ENCODE results near the gene MTX2. TPM values are rescaled to one million over a fixed set of nuclear protein-coding genes. Genes with fewer than 3 reads are reported as not detected.

The MTX2 gene
- total and polyA plus RNA-seq, 2 donors from 2014 or later = 23.6 to 120 TPM

GRCh38 chr2:176325732-176326131, 56.5 kb downstream of the MTX2 start:
- H3K4me3 ChIP-seq (ENCODE audit: low read length in 3 of 3) = no peak overlapping the region
- no peak overlapping the region for H3K27ac ChIP-seq (ENCODE audit: low read depth in 2 of 2, low read length in 2 of 2)
- no peaks in the 10 kb centered on the region for H3K27me3 ChIP-seq (ENCODE audit: control insufficient read depth, insufficient read depth, low read length)
- TF ChIP-seq CTCF (IDR thresholded peaks at IDR 0.05; ENCODE audit: borderline replicate concordance, extremely low read depth, insufficient read depth) = no peak
- DNase-seq (peak in 2 of 5 donors; percentile 19 to 71), FAIRE-seq (no peak)
- H3K4me1 ChIP-seq (ENCODE audit: control insufficient read depth in 2 of 3, insufficient read depth in 2 of 3, low read depth in 1 of 3, low read length in 3 of 3) = peaks cover 0 to 12% (median 0%) of the 10 kb centered on the region in 3 donors
- H3K36me3 ChIP-seq (ENCODE audit: control insufficient read depth in 2 of 3, insufficient read depth in 3 of 3, low read length in 3 of 3) = peaks cover 0 to 4% (median 0%) of the 10 kb centered on the region in 3 donors
- no peaks in the 10 kb centered on the region for H3K9me3 ChIP-seq (ENCODE audit: control insufficient read depth in 2 of 3, insufficient read depth in 1 of 3, low read length in 3 of 3)
- intact Hi-C loops (cut with DNase I) = no loop called here
- H3K9ac ChIP-seq (ENCODE audit: low read length in 3 of 3) = no peak overlapping the region

- Histone ChIP-seq H3K27me3 (ENCODE audit: control insufficient read depth, insufficient read depth, low read length) (no peaks in the 10 kb centered on the region), H3K36me3 (ENCODE audit: control insufficient read depth in 2 of 3, insufficient read depth in 3 of 3, low read length in 3 of 3) (peaks cover 0 to 4% (median 0%) of the 10 kb centered on the region in 3 donors), H3K4me1 (ENCODE audit: control insufficient read depth in 2 of 3, insufficient read depth in 2 of 3, low read depth in 1 of 3, low read length in 3 of 3) (peaks cover 0 to 12% (median 0%) of the 10 kb centered on the region in 3 donors), H3K9ac (ENCODE audit: low read length in 3 of 3) (no peak overlapping the region), H3K4me3 (ENCODE audit: low read length in 3 of 3) (no peak overlapping the region), H3K27ac (ENCODE audit: low read depth in 2 of 2, low read length in 2 of 2) (no peak overlapping the region), H3K9me3 (ENCODE audit: control insufficient read depth in 2 of 3, insufficient read depth in 1 of 3, low read length in 3 of 3) (no peaks in the 10 kb centered on the region)
- peak; percentile 46 for FAIRE-seq
- intact Hi-C loops (cut with DNase I) = no loop called here
- DNase-seq = no peak
- TF ChIP-seq CTCF (IDR thresholded peaks at IDR 0.05; ENCODE audit: borderline replicate concordance, extremely low read depth, insufficient read depth) = no peak
Measured at GRCh38 chr2:176328149-176328548, 58.9 kb downstream of the MTX2 start.

- intact Hi-C loops (cut with DNase I) = no loop called here
- no peaks in the 10 kb centered on the region for H3K9me3 ChIP-seq (ENCODE audit: control insufficient read depth in 2 of 3, insufficient read depth in 1 of 3, low read length in 3 of 3)
- no peak for FAIRE-seq
Measured at GRCh38 chr2:176330612-176331011, 61.4 kb downstream of the MTX2 start.

More at GRCh38 chr2:176330612-176331011, 61.4 kb downstream of the MTX2 start:
- DNase-seq = no peak
- Histone ChIP-seq H3K4me1 (ENCODE audit: control insufficient read depth in 2 of 3, insufficient read depth in 2 of 3, low read depth in 1 of 3, low read length in 3 of 3) (peaks cover 0 to 4% (median 0%) of the 10 kb centered on the region in 3 donors), H3K36me3 (ENCODE audit: control insufficient read depth in 2 of 3, insufficient read depth in 3 of 3, low read length in 3 of 3) (peaks cover 0 to 4% (median 0%) of the 10 kb centered on the region in 3 donors), H3K9ac (ENCODE audit: low read length in 3 of 3) (no peak overlapping the region), H3K27me3 (ENCODE audit: control insufficient read depth, insufficient read depth, low read length) (no peaks in the 10 kb centered on the region), H3K4me3 (ENCODE audit: low read length in 3 of 3) (no peak overlapping the region), H3K27ac (ENCODE audit: low read depth in 2 of 2, low read length in 2 of 2) (no peak overlapping the region)
- no peak for TF ChIP-seq CTCF (IDR thresholded peaks at IDR 0.05; ENCODE audit: borderline replicate concordance, extremely low read depth, insufficient read depth)
